HuH-7 (cell line): Measurements from ENCODE around the gene CERS6.

ENCODE experiments used
- DNase-seq: peaks from one replicate; pipeline ENCODE4 v3.0.0; 2011; ENCODE audit warnings: low spot score

The CERS6 gene

DNA sequence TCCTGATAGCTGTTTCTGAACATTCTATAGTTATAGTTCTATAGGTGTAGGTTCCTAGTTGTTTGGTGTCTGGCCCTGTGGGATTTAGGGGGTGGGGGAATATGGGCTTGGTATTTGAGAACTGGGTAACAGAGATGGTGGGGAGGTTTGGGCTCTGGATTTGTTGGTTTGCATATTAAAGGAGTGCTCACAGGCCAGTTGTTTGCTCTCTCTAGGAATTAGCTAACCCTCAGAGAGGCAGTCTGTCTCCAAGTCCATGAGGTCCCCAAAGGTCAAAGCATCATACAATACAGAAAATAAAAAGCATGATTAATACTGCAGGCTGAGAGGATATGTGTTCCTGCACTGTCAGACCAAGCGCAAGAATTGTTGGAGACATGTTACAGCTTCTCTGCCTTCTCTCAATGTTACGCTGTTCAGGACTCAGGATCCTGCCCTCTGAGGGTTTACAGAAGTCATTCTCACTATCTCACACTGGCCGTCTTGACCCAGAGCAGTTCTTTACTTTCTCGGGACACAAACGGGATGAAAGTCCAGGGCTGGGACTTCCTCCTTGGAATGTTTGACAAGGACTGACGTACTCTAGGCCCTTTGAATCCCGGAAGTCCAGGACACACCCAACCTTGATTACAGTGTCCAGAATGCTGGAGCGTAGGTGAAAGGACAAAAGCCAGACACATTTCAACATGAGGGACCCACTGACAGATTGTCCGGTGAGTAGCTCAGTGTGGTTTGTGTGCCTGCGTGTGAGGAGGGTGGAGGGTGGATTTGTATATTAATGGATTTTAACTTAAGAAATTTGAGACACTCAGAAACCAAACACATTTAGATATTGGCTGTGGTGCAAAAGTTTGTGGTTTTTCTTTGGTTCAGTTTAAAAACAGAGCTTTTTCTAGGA lies 346.1 kb downstream of the CERS6 start, which contains the start of gene NOSTRIN:
Gene NOSTRIN (plus strand): TSS at position 677 of the 898 bp plus-strand sequence. CDS start 10 bp downstream, at position 687.
- DNase-seq: peak; percentile 45

DNA sequence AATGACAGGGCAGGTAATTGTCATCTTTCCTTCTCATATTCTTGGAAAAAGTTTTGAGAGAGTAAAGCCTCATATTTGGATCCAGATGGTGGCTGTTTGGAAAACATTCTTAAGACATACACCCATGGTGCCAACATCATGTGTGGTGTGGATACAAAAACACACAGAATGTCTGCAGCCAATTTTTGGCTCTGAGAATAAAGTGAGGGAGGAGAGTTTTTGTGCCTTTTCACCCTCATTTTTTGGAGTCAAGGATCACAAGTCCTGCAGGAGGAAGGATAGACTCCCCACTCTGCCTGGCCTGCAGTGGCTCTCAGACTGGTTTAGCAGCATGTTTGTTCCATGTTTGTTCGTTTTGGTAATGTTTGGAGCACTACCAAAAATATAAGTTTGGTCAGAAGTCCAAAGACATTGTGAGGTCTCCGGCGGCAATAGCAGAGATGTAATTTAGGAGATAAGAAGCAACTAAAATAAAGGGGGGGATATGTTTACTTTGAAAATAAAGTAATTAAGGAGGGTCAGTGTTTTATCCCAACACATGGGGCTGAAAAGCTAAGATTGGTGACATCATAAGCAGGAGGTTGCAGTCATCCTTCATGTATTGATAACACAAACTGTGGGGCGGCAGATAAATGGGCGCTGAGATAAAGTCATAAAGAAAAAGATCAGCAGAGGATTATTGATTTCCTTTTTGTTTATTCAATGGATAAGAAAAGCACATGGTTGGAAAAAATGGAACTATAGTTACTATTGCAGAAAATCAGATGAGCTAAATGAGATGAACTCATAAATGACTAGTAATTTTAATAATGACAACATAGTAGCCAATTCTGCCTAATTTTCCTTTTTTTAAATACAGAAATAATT lies 347.0 kb downstream of the CERS6 start:
- DNase-seq: no peak

DNA sequence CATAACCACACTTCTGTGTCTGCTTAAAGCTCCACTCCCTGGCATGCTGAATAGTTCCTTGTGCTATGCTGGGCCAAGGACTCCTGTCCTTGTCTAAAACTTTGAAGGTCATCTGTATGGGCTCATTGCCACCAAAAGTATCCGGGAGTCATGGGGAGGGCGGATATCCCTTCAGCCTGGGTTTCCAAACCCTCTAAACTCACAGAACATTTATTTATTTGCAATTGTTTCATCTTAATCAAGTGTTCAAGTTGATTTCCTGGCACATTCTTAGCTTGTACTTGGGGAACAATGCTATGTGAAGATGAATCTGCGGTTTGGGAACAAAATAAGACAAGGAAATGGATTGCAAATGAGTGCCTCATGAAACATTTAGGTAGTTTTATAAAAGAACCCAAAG lies 348.1 kb downstream of the CERS6 start:
- no peak for DNase-seq

DNA sequence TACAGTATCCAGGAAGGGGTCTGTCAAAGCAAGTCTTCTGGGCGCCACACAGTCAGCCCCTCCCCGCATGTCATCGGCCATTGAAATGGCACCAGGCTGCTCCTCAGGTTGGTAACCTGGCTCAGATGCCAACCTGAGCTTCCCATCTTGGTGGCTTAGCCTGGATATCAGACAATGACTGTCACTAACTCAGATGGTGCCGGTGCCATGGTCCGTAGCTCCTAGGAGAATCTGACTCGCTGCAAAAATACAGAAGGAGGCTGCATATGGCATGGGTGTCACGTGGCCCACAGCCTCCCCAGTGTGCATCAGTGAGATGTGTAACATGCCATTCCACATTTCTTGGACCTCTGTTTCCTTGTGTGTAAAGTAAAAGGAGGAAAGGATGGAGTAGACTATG lies 349.5 kb downstream of the CERS6 start:
- no peak for DNase-seq

DNA sequence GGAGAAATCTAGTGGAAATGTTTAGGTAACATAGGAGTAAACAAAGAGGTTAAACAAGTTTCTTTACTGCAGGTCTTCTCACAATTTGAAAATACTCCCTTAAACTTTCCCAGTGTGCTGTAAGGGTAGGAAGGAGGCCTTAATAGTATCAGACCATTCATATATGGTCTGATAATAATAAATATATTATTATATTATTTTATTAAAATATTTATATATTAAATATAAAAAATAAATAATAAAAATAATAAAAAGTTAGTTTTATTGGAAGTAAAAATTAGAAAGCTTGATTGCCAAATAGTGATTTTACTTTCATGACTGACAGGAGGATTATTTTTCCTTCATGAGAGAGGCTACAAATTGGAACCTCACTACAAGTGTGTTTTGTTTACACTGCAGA lies 353.5 kb downstream of the CERS6 start:
- DNase-seq: no peak

DNA sequence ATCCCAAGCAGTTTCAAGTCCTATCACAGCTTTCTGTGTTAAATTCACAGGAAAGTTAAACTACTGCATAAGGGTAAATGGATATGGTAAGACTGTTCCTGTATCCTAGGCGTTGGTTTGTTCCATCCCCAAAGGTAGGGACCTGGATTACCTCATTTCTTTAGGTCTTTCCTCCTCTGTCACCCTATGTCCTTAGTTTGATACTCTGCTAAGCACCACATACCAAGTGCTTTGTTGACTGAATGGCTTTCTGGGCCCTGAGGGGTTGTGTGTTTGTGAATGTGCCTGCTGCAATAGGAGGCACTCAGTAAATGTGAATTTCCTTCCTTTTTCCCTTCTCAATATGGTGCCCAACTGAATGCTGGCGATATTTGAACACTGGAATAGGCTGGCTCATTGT lies 354.2 kb downstream of the CERS6 start:
- DNase-seq: no peak

DNA sequence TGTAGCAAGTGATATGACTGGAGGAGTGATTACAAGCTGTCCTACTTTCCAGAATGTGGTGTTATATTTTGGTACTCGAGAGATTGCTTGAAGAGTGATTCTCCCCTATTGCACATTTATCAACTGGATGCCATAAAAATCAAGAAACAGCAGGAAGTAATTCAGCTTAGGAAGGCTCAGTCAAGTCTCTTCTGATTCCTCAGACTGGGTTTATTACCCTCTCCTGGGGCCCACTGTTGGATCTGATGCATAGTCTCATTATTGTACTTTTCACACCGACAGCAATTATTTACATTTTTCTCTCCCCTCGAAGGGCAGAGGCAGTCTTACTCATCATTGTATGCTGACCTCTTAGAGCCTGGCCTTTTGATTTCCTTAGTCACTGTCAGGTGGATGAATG lies 355.6 kb downstream of the CERS6 start:
- DNase-seq: no peak

DNA sequence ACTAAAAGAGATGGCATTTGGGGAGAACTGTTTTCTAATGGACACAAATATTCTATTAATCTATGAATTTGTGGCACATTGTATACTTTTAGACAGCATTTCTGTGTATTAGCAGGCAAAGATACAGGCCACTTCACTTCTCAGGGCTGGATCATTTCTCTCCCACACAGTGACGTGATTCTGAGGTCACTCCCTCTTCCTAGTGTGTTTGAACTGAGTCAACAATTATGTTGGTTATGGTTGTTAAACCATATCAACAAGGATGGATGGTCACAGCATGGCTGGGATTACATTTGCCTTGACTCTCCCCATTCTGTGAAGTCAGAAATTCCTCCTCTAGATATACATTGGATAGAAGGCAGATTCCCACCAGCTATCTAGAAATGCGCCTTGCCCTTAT lies 358.0 kb downstream of the CERS6 start:
- no peak for DNase-seq

DNA sequence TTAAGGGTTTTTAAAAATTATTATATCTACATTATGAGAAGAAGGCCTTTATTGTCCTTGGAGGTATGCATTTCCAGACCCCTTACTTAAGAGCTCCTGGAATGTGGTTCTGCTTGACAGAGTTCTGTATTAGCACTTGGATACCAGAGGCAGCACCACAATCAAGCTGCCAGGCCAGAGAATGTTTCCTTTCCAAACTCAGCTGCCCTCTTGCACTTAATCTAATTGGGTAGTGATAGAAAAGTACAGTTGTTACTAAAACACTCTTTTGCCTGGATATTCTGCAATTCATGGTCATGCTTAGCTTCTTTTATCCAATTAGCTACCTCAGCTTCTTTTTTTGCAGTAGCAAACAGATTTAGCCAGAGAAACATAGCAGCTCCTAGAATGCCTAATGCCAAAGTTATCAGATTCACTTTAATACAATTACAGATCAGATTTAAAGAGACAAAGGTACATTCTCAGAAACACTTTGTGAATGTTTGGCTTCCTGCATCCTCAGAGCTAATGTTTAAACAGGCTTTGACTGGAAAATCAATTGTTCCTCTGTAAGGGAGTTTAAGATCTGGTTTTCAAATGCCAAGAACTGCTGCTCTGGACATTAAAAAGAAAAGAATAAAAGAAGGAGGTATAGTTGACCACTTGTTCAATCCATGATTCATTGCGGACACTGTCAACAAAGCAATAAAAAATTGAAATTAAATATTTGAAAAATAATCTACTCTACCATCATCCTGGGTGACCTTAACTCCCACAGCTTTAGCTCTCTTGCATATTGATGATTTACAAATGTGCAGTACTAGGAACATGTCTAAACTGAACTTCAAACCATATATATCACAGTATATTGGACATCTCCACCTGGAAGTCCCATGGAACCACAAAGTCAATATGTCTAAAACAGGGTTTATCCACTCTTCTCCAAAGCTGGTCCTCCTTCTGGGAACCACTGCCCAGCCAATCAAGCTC lies 359.2 kb downstream of the CERS6 start:
- DNase-seq: no peak

DNA sequence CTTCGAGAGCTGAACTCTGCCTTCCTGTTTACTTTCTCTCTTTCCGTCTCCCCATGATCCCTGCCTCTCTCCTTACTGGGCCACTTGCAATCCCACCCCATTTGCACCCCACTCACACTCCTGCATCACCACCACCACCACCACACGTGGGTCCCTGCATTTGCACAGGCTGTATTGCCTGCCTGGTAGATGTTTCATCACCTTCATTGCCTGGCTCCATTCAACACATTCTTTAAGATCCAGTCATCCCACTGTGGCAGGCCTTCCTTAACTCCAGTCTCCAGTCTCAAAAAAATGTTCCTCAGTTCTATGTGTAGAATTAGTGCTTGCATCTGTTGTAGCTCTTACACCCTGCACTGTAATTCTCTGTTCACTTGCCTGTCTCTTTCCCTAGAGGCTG lies 360.3 kb downstream of the CERS6 start:
- no peak for DNase-seq

DNA sequence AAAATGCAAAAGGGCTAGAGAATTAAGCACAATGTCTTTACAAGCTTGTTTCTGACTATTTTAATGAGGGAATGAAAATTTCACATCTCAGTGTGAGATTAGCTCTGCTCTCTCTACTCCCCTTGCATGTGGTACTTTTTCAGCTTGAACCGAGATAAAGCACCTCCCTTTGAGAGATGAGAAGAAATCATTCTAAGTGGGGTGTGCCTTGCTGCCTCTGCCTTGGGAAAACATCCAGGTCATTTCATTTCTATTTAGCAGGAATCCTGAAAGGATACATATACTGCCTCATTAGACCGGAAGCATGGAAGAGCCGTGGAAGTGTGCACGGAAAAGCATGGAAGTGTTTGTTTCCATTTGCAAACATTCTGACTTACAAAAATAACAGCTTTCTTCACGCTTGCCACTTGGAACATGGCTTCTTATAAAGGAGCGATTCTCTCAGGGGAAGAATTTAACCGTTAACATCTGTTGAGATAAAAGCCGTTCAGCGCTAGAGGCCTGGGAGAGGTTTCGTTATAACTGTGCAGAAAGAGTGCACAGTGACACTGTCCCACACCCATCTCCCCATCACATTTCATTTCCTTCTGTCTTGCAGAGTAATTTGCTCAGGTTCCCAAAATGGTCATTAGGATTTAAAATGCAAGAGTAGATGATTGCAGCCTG lies 363.1 kb downstream of the CERS6 start:
- no peak for DNase-seq

DNA sequence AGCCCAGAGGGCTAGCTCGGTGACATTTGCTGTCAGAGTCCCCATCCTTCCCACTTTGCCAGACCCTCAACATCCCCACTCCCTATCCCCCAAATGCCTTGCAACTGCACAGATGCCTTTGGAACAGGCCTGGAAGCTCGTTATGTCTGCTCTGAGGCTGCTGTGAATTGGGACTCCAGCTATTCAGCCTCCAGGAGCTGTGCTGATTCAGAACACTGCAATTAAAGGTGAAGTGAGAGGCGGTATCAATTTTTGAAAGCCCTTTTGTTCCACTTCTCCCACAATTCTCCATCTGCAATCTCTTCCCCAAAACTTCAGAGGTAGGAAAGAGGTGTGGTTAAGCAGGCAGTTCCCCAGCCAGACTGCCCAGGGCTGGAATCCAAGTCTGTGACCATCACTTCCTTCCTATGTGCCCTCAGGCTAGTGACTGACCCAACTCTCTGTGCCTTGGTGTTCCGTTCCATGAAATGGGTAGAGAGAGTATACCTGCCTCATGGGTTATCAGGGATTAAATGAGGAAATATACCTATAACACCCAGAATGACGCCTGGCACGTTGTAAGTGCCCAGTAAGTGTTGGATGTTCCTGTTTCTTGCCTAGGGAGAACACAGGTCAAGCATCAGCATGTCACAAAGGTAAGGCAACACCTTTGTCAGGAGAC lies 363.9 kb downstream of the CERS6 start:
- DNase-seq: no peak

DNA sequence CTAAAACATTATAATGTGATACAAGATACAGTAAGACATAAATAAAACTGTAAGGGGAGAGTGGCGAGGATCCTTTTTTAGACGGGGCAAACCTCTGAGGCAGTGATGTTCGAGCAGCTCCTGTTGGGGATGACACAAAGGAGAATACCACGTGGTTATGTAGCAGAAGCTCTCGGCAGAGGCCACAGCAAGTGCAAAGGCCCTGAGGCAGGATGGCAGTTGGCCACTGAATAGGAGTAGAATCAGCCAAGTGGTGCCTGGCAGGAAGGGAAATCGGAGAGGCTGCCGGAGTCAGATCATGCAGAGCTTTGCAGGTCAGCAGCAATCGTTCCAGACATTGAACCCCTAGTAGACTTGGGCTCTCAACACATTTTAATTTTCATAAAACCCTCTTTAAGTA lies 365.5 kb downstream of the CERS6 start:
- DNase-seq: no peak

DNA sequence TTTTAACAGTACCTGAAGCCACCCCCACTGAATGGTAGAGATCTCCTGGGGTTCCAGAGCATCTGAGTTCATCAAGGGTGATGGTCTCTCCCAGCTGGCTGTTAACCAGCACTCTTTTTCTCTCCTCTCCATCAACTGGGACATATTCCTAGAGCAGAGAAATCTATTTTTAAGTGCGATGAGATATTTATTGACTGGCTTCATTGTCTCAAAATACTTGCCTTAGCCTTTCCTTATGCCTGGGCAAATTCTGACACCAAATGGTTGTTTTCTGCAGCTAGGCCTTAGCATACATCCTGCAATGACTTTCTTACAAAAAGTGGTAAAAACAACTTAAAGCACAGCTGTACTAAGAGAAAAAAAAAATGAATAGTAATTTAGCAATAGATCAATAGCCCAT lies 365.9 kb downstream of the CERS6 start:
- DNase-seq: no peak
